HepG2 (cell line): ENCODE measurements around the gene TNFAIP8L1. TPM values are rescaled to one million over a fixed set of nuclear protein-coding genes. Genes with fewer than 3 reads are reported as not detected.

ENCODE experiments used
- ATAC-seq: fragments of 200-7000 bp; cut with Tn5 transposase; 3 replicates; pipeline ENCODE4 v1.9.1; 2020; ENCODE audit warnings: mild to moderate bottlenecking, moderate library complexity
- BruUV-seq: library from RNA; stranded (reverse); fragments of 400-500 nt; replicated peaks from 2 replicates; lab custom pipeline; 2021; lab: Mats Ljungman, UMichigan
- CTCF ChIA-PET: fragments of 300-600 bp; formaldehyde crosslinking; extraction: SDS; loops from one replicate; lab custom pipeline; 2021; ENCODE audit warnings: low total read pairs, inconsistent platforms, low intra/inter-chr PET ratio; lab: Yijun Ruan, JAX
- POLR2A ChIA-PET: fragments of 350-600 bp; sonication (Branson Sonifier 250); formaldehyde crosslinking; loops from one replicate; lab custom pipeline; 2020; ENCODE audit warnings: antibody characterized with exemption, inconsistent platforms; lab: Yijun Ruan, JAX
- DNase-seq: peaks from one replicate; pipeline ENCODE4 v3.0.0-alpha.2; 2015; ENCODE audit warnings: low spot score
- FAIRE-seq: peaks from 3 replicates; lab custom pipeline; 2011; peaks lifted over from hg19 to GRCh38; lab: Jason Lieb, UNC
- H2AFZ ChIP-seq: one replicate; pipeline ENCODE4 v1.6.1; 2011; ENCODE audit warnings: low read length, inconsistent platforms
- H3K27ac ChIP-seq: fragments of 300-600 bp; 3 replicates; pipeline ENCODE4 v1.8.0; 2011; ENCODE audit warnings: mixed run types, mild to moderate bottlenecking, mixed read lengths, low read length, inconsistent platforms; ENCODE audit not compliant: insufficient read depth; ENCODE audit errors: extremely low read length
- H3K27me3 ChIP-seq, 2 experiments: fragments of 200-600 bp in 1 of 2; 2 replicates in 1 of 2; 3 replicates in 1 of 2; pipeline versions ENCODE4 v1.6.0 to v1.8.0; 2011; ENCODE audit warnings: low read length in 2 of 2, mild to moderate bottlenecking in 2 of 2, moderate library complexity in 2 of 2, inconsistent platforms in 1 of 2; ENCODE audit not compliant: insufficient read depth in 2 of 2, control insufficient read depth in 1 of 2
- H3K36me3 ChIP-seq, 2 experiments: fragments of 200-600 bp in 1 of 2; replicated peaks in 1 of 2; 2 replicates in 1 of 2; 3 replicates in 1 of 2; pipeline versions ENCODE4 v1.5.1 to v1.8.0; 2011; ENCODE audit warnings: low read length in 2 of 2, inconsistent platforms in 1 of 2; ENCODE audit not compliant: insufficient read depth in 2 of 2, control insufficient read depth in 1 of 2
- H3K4me1 ChIP-seq: 2 replicates; pipeline ENCODE4 v1.5.1; 2012; ENCODE audit warnings: low read length, inconsistent platforms; ENCODE audit not compliant: insufficient read depth
- H3K4me2 ChIP-seq: 2 replicates; pipeline ENCODE4 v1.6.0; 2011; ENCODE audit warnings: low read depth, low read length, inconsistent platforms
- H3K4me3 ChIP-seq, 3 experiments: fragments of 200-600 bp in 1 of 3; sonication (generic), shearing (Covaris generic) in 1 of 3; replicated peaks in 1 of 3; 2 replicates each; pipeline ENCODE4 v1.5.1; 2011 to 2016; ENCODE audit warnings: low read length in 3 of 3, inconsistent platforms in 2 of 3, low read depth in 2 of 3, mild to moderate bottlenecking in 2 of 3, control low read depth in 1 of 3, mixed read lengths in 1 of 3; ENCODE audit not compliant: insufficient read depth in 1 of 3
- H3K79me2 ChIP-seq: one replicate; pipeline ENCODE4 v1.6.1; 2011; ENCODE audit warnings: low read length, inconsistent platforms; ENCODE audit not compliant: insufficient read depth
- H3K9ac ChIP-seq: 2 replicates; pipeline ENCODE4 v1.6.0; 2011; ENCODE audit warnings: mild to moderate bottlenecking, low read depth, low read length, inconsistent platforms; ENCODE audit not compliant: insufficient read depth
- H3K9me3 ChIP-seq: 2 replicates; pipeline ENCODE4 v1.5.1; 2012; ENCODE audit warnings: mild to moderate bottlenecking, low read length
- H4K20me1 ChIP-seq: 2 replicates; pipeline ENCODE4 v1.6.0; 2011; ENCODE audit warnings: inconsistent platforms, mild to moderate bottlenecking, low read length, moderate library complexity; ENCODE audit not compliant: insufficient read depth
- AGO2 ChIP-seq: fragments of 200-400 bp; formaldehyde crosslinking; optimal IDR thresholded peaks from 2 replicates; pipeline ENCODE3; 2017; ENCODE audit warnings: mild to moderate bottlenecking, low read depth, low read length, moderate library complexity
- BCLAF1 ChIP-seq: fragments of 450-650 bp; IDR thresholded peaks from 2 replicates; pipeline ENCODE4 v1.6.1; 2017; ENCODE audit warnings: mild to moderate bottlenecking
- FOXK2 ChIP-seq: fragments of 450-650 bp; IDR thresholded peaks from 2 replicates; pipeline ENCODE4 v1.6.1; 2016
- MXD3 ChIP-seq: IDR thresholded peaks from 2 replicates; pipeline ENCODE4 v1.6.1; 2016; ENCODE audit warnings: mild to moderate bottlenecking, missing biosample characterization, missing genetic modification reagents
- POLR2A ChIP-seq, 2 experiments: IDR thresholded peaks; 2 replicates each; pipeline ENCODE4 v1.6.1; 2011; ENCODE audit warnings: low read depth in 2 of 2, low read length in 2 of 2, mild to moderate bottlenecking in 1 of 2, moderate library complexity in 1 of 2; ENCODE audit not compliant: insufficient read depth in 1 of 2
- POLR2G ChIP-seq: fragments of 200-400 bp; formaldehyde crosslinking; IDR thresholded peaks from 2 replicates; pipeline ENCODE4 v1.6.1; 2018; ENCODE audit warnings: mild to moderate bottlenecking, low read depth, low read length, moderate library complexity
- RXRA ChIP-seq: sonication (generic); formaldehyde crosslinking; IDR thresholded peaks from 2 replicates; pipeline ENCODE4 v1.5.1; 2020; ENCODE audit warnings: missing genetic modification reagents
- ZNF20 ChIP-seq: sonication (generic); formaldehyde crosslinking; IDR thresholded peaks from 2 replicates; pipeline ENCODE4 v1.4.0; 2020; ENCODE audit warnings: mild to moderate bottlenecking, moderate library complexity, missing genetic modification reagents
- ZNF274 ChIP-seq: sonication (generic); formaldehyde crosslinking; IDR thresholded peaks from 2 replicates; pipeline ENCODE4 v1.5.1; 2020; ENCODE audit warnings: mild to moderate bottlenecking, missing genetic modification reagents
- ZNF337 ChIP-seq: sonication (generic); formaldehyde crosslinking; IDR thresholded peaks from 2 replicates; pipeline ENCODE4 v1.5.1; 2020; ENCODE audit warnings: missing genetic modification reagents, low read depth, mild to moderate bottlenecking, borderline replicate concordance
- ZNF777 ChIP-seq: sonication (generic); formaldehyde crosslinking; IDR thresholded peaks from 2 replicates; pipeline ENCODE4 v1.4.0; 2020; ENCODE audit warnings: missing genetic modification reagents
- ZSCAN21 ChIP-seq: sonication (generic); formaldehyde crosslinking; IDR thresholded peaks from 2 replicates; pipeline ENCODE4 v1.8.0; 2022; ENCODE audit warnings: mild to moderate bottlenecking, missing genetic modification reagents, moderate library complexity, borderline replicate concordance
- ZSCAN22 ChIP-seq: sonication (generic); formaldehyde crosslinking; IDR thresholded peaks from 2 replicates; pipeline ENCODE4 v1.4.0; 2020; ENCODE audit warnings: mild to moderate bottlenecking, missing genetic modification reagents
- WGBS: methylation state at CpG from one replicate; pipeline ENCODE4 v1.1.6; 2017; ENCODE audit warnings: low lambda C conversion rate; 5-methylcytosine and 5-hydroxymethylcytosine counted together
- in situ Hi-C: cut with HindIII; loops from 2 replicates; pipeline ENCODE4 v1.10.0; 2017; ENCODE audit warnings: low pct_unique_long_range_greater_than_20kb; ENCODE audit not compliant: extremely low pct_ligation_motif_present
- intact Hi-C: fragments of 100-400 bp; cut with micrococcal nuclease; formaldehyde crosslinking; loops from one replicate; pipeline ENCODE4 v1.10.0; 2022; ENCODE audit not compliant: unreplicated experiment
- polyA plus RNA-seq, 8 experiments: library from polyadenylated mRNA; depleted of rRNA in 3 of 8; stranded (reverse) in 7 of 8; unstranded in 1 of 8; fragments of >200 nt; fragmentation: Illumina TruSeq in 4 of 8; extraction: Trizol in 4 of 8; gene quantifications; 2 replicates each; pipeline versions ENCODE4 v1.2.1 to v1.2.3, GENCODE V29; 2011 to 2016; ENCODE audit warnings: low read depth in 4 of 8, missing spikeins in 1 of 8, mixed read lengths in 1 of 8; ENCODE audit not compliant: insufficient read depth in 1 of 8
- total RNA-seq, 5 experiments: library from RNA; depleted of rRNA; stranded (reverse); fragments of >200 nt; fragmentation: Illumina TruSeq; extraction: Trizol; gene quantifications; 2 replicates each; pipeline ENCODE4 v1.2.3, GENCODE V29; 2016; ENCODE audit warnings: low read depth in 1 of 5
- TF ChIP-seq, protein P1 (sequence below): sonication (generic); formaldehyde crosslinking; IDR thresholded peaks from 2 replicates; pipeline ENCODE4 v1.4.0; 2020; ENCODE audit warnings: mild to moderate bottlenecking, missing genetic modification reagents
- TF ChIP-seq, protein P2 (sequence below): sonication (generic); formaldehyde crosslinking; IDR thresholded peaks from 2 replicates; pipeline ENCODE4 v1.4.0; 2020; ENCODE audit warnings: mild to moderate bottlenecking, missing genetic modification reagents

TNFAIP8L1 gene
- total and polyA plus RNA-seq, 2 of the 13 experiments (the other 11 are each of a cell fraction or from before 2014, with no cell fraction given) = 13.4 to 21.4 TPM

- intact Hi-C loops (no loop called here), in situ Hi-C loops (no loop called here)
- Histone ChIP-seq H2AFZ (no peak overlapping the region), H4K20me1 (peaks cover 9% of the 10 kb centered on the region; the same call in 1 of the 2 replicates), H3K9me3 (no peaks in the 10 kb centered on the region), H3K27me3 (no peaks in the 10 kb centered on the region), H3K4me3 (no peak overlapping the region), H3K79me2 (no peaks in the 10 kb centered on the region), H3K36me3 (peaks cover 20 to 58% of the 10 kb centered on the region in 2 experiments), H3K4me2 (no peak overlapping the region), H3K4me1 (peaks cover 17% of the 10 kb centered on the region), H3K9ac (no peak overlapping the region), H3K27ac (no peak overlapping the region)
- no peak for DNase-seq
- CTCF ChIA-PET = no interaction called here
- no peak for FAIRE-seq
- BruUV-seq = no TSS peak
- 98% methylated on average over 6 of the region's 14 CpGs for WGBS
- POLR2A ChIA-PET = interaction anchor here (0.7 to 1.2 kb wide), 3 partner anchors 10 to 134 kb away, joined by 3 read pairs; partner anchors contain the start of genes FEM1A and MYDGF
- no peak for ATAC-seq
- TF ChIP-seq, protein P1, sequence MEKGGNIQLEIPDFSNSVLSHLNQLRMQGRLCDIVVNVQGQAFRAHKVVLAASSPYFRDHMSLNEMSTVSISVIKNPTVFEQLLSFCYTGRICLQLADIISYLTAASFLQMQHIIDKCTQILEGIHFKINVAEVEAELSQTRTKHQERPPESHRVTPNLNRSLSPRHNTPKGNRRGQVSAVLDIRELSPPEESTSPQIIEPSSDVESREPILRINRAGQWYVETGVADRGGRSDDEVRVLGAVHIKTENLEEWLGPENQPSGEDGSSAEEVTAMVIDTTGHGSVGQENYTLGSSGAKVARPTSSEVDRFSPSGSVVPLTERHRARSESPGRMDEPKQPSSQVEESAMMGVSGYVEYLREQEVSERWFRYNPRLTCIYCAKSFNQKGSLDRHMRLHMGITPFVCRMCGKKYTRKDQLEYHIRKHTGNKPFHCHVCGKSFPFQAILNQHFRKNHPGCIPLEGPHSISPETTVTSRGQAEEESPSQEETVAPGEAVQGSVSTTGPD (CRISPR knock-in tag) = no peak
- TF ChIP-seq ZSCAN21 (CRISPR knock-in tag) (no peak), ZNF337 (CRISPR knock-in tag) (no peak), POLR2A (IDR thresholded peaks at IDR 0.05; ENCODE audit: insufficient read depth in 1 of 2, low read depth in 2 of 2, low read length in 2 of 2) (peak in 1 of 2 experiments; percentile 10; a peak in 1 of 4 replicates), AGO2 (peak; percentile 57), BCLAF1 (no peak), FOXK2 (no peak), RXRA (CRISPR knock-in tag) (no peak), ZNF274 (no peak), ZNF20 (CRISPR knock-in tag) (no peak), ZSCAN22 (CRISPR knock-in tag) (no peak), ZNF777 (CRISPR knock-in tag) (no peak), POLR2G (peak; percentile 24; the same call in 1 of the 2 replicates), MXD3 (CRISPR knock-in tag) (no peak)
- TF ChIP-seq, protein P2, sequence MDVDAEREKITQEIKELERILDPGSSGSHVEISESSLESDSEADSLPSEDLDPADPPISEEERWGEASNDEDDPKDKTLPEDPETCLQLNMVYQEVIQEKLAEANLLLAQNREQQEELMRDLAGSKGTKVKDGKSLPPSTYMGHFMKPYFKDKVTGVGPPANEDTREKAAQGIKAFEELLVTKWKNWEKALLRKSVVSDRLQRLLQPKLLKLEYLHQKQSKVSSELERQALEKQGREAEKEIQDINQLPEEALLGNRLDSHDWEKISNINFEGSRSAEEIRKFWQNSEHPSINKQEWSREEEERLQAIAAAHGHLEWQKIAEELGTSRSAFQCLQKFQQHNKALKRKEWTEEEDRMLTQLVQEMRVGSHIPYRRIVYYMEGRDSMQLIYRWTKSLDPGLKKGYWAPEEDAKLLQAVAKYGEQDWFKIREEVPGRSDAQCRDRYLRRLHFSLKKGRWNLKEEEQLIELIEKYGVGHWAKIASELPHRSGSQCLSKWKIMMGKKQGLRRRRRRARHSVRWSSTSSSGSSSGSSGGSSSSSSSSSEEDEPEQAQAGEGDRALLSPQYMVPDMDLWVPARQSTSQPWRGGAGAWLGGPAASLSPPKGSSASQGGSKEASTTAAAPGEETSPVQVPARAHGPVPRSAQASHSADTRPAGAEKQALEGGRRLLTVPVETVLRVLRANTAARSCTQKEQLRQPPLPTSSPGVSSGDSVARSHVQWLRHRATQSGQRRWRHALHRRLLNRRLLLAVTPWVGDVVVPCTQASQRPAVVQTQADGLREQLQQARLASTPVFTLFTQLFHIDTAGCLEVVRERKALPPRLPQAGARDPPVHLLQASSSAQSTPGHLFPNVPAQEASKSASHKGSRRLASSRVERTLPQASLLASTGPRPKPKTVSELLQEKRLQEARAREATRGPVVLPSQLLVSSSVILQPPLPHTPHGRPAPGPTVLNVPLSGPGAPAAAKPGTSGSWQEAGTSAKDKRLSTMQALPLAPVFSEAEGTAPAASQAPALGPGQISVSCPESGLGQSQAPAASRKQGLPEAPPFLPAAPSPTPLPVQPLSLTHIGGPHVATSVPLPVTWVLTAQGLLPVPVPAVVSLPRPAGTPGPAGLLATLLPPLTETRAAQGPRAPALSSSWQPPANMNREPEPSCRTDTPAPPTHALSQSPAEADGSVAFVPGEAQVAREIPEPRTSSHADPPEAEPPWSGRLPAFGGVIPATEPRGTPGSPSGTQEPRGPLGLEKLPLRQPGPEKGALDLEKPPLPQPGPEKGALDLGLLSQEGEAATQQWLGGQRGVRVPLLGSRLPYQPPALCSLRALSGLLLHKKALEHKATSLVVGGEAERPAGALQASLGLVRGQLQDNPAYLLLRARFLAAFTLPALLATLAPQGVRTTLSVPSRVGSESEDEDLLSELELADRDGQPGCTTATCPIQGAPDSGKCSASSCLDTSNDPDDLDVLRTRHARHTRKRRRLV = no peak
Measured at GRCh38 chr19:4657262-4657661, 17.9 kb downstream of the TNFAIP8L1 start.
